ENCODE results near the gene CCRL2.

The CCRL2 gene

DNA sequence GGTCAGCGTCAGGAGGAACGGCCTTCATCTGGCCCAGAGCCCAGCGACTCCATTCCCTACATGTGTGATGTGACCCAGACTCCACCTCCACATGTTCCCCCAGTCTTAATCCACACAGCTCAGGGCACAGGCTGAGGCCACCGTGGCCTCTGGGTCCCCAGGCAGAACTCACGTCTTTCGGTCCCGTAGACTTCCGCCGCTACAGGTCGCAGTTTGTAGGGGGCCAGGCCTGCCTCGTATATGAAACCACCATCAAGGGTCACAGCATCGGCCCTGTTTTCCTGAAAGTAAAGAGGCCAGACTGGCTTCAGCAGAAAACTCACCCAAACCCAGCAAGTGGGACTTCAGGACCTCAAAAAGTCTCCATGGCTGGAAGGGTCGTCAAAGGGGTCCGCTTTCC lies 49.1 kb downstream of the CCRL2 start:
- no peak for DNase-seq (ENCODE audit: extremely low read depth, low read depth)
- TF ChIP-seq, protein P1, sequence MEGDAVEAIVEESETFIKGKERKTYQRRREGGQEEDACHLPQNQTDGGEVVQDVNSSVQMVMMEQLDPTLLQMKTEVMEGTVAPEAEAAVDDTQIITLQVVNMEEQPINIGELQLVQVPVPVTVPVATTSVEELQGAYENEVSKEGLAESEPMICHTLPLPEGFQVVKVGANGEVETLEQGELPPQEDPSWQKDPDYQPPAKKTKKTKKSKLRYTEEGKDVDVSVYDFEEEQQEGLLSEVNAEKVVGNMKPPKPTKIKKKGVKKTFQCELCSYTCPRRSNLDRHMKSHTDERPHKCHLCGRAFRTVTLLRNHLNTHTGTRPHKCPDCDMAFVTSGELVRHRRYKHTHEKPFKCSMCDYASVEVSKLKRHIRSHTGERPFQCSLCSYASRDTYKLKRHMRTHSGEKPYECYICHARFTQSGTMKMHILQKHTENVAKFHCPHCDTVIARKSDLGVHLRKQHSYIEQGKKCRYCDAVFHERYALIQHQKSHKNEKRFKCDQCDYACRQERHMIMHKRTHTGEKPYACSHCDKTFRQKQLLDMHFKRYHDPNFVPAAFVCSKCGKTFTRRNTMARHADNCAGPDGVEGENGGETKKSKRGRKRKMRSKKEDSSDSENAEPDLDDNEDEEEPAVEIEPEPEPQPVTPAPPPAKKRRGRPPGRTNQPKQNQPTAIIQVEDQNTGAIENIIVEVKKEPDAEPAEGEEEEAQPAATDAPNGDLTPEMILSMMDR (IDR thresholded peaks at IDR 0.05; ENCODE audit: low read depth, low read length): no peak
